GM12864 (cell line): ENCODE results near the gene APOL2.
"Not testable (repeated sequence)": the region's sequence is repeated elsewhere in the genome, so short reads cannot be mapped to it uniquely, and the experiment has no call there.

Experiments
- DNase-seq: peaks from one replicate; pipeline ENCODE4 v3.0.0-alpha.2; 2011; ENCODE audit warnings: low read depth
- H3K4me3 ChIP-seq: 2 replicates; pipeline ENCODE4 v1.5.1; 2011; ENCODE audit warnings: mild to moderate bottlenecking, low read depth, low read length, control low read depth
- CTCF ChIP-seq: IDR thresholded peaks from 2 replicates; pipeline ENCODE4 v1.5.1; 2011; ENCODE audit warnings: low read depth, mild to moderate bottlenecking, moderate library complexity, low read length, control low read depth, inconsistent platforms; ENCODE audit errors: missing control alignments

Gene APOL2

GRCh38 chr22:36267896-36268485, 28.7 kb upstream of the APOL2 start:
- H3K4me3 ChIP-seq: no peak overlapping the region
- TF ChIP-seq CTCF: no peak
- no peak for DNase-seq

GRCh38 chr22:36267058-36267457, 27.7 kb upstream of the APOL2 start:
- no peak for DNase-seq
- no peak overlapping the region for H3K4me3 ChIP-seq
- no peak for TF ChIP-seq CTCF

- not testable (repeated sequence) for DNase-seq
Measured at GRCh38 chr22:36263886-36264664, 24.7 kb upstream of the APOL2 start.

GRCh38 chr22:36263216-36263673, 23.9 kb upstream of the APOL2 start:
- H3K4me3 ChIP-seq, DNase-seq: not testable (repeated sequence)

More at GRCh38 chr22:36263886-36264664, 24.7 kb upstream of the APOL2 start:
- H3K4me3 ChIP-seq: not testable (repeated sequence)

- not testable (repeated sequence) for DNase-seq, H3K4me3 ChIP-seq
Measured at GRCh38 chr22:36262307-36262706, 23.0 kb upstream of the APOL2 start.

GRCh38 chr22:36261675-36262074, 22.3 kb upstream of the APOL2 start:
- DNase-seq, H3K4me3 ChIP-seq: not testable (repeated sequence)

GRCh38 chr22:36259615-36260300, 20.4 kb upstream of the APOL2 start:
- no peak for TF ChIP-seq CTCF
- H3K4me3 ChIP-seq: no peak overlapping the region
- DNase-seq: no peak

GRCh38 chr22:36258701-36259614, 19.6 kb upstream of the APOL2 start:
- TF ChIP-seq CTCF: no peak
- no peak for DNase-seq

More at GRCh38 chr22:36258701-36259614, 19.6 kb upstream of the APOL2 start:
- no peak overlapping the region for H3K4me3 ChIP-seq
